Ovary (tissue), 9 donors: Measurements from ENCODE around the gene UBE2E1. TPM values are rescaled to one million over a fixed set of nuclear protein-coding genes. Genes with fewer than 3 reads are reported as not detected.

Experiments used
- DNase-seq, 5 donors: peaks; one replicate each; pipeline ENCODE4 v3.0.0-alpha.2; 2019 to 2020
- H3K27ac ChIP-seq, 2 donors: fragments of 200-600 bp; one replicate each; pipeline versions ENCODE4 v1.5.1 to v1.8.0; 2019 to 2022
- H3K27me3 ChIP-seq: fragments of 200-600 bp; one replicate; pipeline ENCODE4 v1.8.0; 2022
- H3K36me3 ChIP-seq: fragments of 200-600 bp; sonication (generic); one replicate; pipeline ENCODE4 v1.5.1; 2019
- H3K4me1 ChIP-seq: one replicate; pipeline ENCODE4 v1.8.1; 2013; ENCODE audit warnings: mild to moderate bottlenecking, moderate library complexity; ENCODE audit not compliant: insufficient read depth
- H3K4me3 ChIP-seq: fragments of 200-600 bp; sonication (generic); one replicate; pipeline ENCODE4 v1.5.1; 2017
- H3K9me3 ChIP-seq, 2 donors: fragments of 200-600 bp in 1 of 2; sonication (generic) in 1 of 2; one replicate each; pipeline versions ENCODE4 v1.5.1 to v1.8.1; 2013 to 2019; ENCODE audit warnings: mild to moderate bottlenecking in 1 of 2, moderate library complexity in 1 of 2
- EP300 ChIP-seq: sonication (generic); formaldehyde crosslinking; IDR thresholded peaks from one replicate; pipeline ENCODE4 v1.6.1; 2017; ENCODE audit warnings: antibody characterized with exemption
- POLR2A ChIP-seq: fragments of 450-650 bp; IDR thresholded peaks from one replicate; pipeline ENCODE4 v1.6.1; 2017; ENCODE audit warnings: antibody characterized with exemption, mild to moderate bottlenecking, moderate library complexity
- WGBS, 3 donors: extraction: QIAGEN DNeasy Blood & Tissue Kit in 1 of 3; methylation state at CpG; one replicate each; pipeline versions ENCODE4 v1.1.5 to v1.1.7; 2013 to 2017; 5-methylcytosine and 5-hydroxymethylcytosine counted together
- intact Hi-C, 4 donors: fragments of 100-400 bp; cut with DNase I; formaldehyde crosslinking; loops; one replicate each; pipeline versions ENCODE4 v1.11.0 to v1.15.1; 2022 to 2023
- polyA plus RNA-seq, 2 donors: library from polyadenylated mRNA; stranded (reverse); fragments of 200-250 nt in 1 of 2; fragments of 350-450 nt in 1 of 2; fragmentation: Illumina TruSeq in 1 of 2; extraction: RNeasy Lipid Tissue Mini Kit (QIAGEN cat#74804) in 1 of 2; gene quantifications; one replicate each; pipeline ENCODE4 v1.2.3, GENCODE V29; 2013 to 2014
- total RNA-seq, 7 donors: library from RNA; depleted of rRNA in 2 of 7; stranded (reverse); fragments of >200 nt in 2 of 7; fragmentation: NEBNext Ultra II Directional in 3 of 7; extraction: Animal tissue kit (Norgen Biotek cat#: 25700) in 3 of 7; gene quantifications; one replicate each; pipeline versions ENCODE4 v1.1.0 to v1.2.4, GENCODE V29; 2016 to 2023
- TF ChIP-seq, protein P1 (sequence below), 3 donors: fragments of 450-650 bp in 2 of 3; fragments of 200-600 bp in 1 of 3; IDR thresholded peaks; one replicate each; pipeline versions ENCODE4 v1.5.1 to v1.8.0; 2016 to 2022; ENCODE audit warnings: antibody characterized with exemption in 3 of 3, mild to moderate bottlenecking in 1 of 3
- donor health status: DM: no; HTN: no; CAD: no; lungs with moderate emphysema.
- donor health status: DM: no; HTN: no; CAD: no.
- donor health status: Bipolar disorder and iron deficiency.
- donor health status: DM: yes; HTN: yes; CAD: no.
- donor health status: DM: no; HTN: no; CAD: no.
- donor health status: DM: yes; HTN: yes; CAD: no.

UBE2E1 gene
- total and polyA plus RNA-seq, 9 donors, result 65.2 to 133 (median 76.7) TPM

DNA sequence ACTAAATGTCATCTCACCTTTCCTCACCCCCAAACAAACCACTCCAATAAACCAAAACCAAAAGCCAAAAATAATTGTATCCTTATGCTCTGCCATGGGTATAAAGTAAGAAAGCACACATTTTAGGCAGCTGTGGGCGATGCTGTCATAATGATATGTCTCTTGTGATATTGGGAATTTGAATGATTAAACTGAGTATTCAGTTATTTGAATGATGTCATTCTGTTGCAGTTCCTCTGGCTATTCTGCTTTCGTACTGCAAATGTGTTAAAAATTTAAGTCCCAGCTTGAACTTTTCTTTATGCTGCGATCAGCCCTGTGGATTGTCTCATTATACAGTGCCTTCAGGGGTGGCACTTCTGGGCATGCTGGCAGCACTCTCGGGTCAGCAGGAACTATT, 128.5 kb downstream of the UBE2E1 start:
- 67 to 87% (median 83%) methylated on average over 4 of the region's 4 CpGs for WGBS, 3 donors

DNA sequence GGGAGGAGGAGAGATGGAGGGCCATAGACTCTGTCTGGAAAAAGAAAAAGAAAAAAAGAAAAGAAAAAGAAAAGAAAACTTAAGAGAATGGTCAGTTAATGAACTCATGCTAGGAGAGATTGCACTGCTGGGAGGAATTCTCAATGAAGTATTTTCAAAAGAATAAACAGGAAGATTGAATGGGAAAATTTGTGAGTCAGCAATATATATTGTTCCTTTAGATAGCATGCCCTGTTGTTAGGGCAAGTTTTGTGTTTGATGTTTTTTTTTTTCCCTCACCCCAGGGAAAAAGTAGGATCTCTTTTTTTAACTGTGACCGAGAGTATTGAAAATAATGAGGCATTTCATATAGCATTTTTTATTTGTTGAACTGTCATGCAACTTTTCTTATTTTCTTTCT, 131.5 kb downstream of the UBE2E1 start:
- no peaks in the 10 kb centered on the region for H3K9me3 ChIP-seq

More for the DNA sequence above, 128.5 kb downstream of the UBE2E1 start:
- intact Hi-C loops, result no loop called here
- H3K4me1 ChIP-seq, result no peaks in the 10 kb centered on the region
- H3K27ac ChIP-seq, result no peak overlapping the region
- TF ChIP-seq, protein P1, sequence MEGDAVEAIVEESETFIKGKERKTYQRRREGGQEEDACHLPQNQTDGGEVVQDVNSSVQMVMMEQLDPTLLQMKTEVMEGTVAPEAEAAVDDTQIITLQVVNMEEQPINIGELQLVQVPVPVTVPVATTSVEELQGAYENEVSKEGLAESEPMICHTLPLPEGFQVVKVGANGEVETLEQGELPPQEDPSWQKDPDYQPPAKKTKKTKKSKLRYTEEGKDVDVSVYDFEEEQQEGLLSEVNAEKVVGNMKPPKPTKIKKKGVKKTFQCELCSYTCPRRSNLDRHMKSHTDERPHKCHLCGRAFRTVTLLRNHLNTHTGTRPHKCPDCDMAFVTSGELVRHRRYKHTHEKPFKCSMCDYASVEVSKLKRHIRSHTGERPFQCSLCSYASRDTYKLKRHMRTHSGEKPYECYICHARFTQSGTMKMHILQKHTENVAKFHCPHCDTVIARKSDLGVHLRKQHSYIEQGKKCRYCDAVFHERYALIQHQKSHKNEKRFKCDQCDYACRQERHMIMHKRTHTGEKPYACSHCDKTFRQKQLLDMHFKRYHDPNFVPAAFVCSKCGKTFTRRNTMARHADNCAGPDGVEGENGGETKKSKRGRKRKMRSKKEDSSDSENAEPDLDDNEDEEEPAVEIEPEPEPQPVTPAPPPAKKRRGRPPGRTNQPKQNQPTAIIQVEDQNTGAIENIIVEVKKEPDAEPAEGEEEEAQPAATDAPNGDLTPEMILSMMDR (IDR thresholded peaks at IDR 0.05), result no peak
- TF ChIP-seq EP300, result no peak
- TF ChIP-seq POLR2A, result no peak
- H3K4me3 ChIP-seq, result no peak overlapping the region
- no peaks in the 10 kb centered on the region for H3K36me3 ChIP-seq
- H3K9me3 ChIP-seq, result no peaks in the 10 kb centered on the region
- DNase-seq, result no peak
- H3K27me3 ChIP-seq, result no peaks in the 10 kb centered on the region

DNA sequence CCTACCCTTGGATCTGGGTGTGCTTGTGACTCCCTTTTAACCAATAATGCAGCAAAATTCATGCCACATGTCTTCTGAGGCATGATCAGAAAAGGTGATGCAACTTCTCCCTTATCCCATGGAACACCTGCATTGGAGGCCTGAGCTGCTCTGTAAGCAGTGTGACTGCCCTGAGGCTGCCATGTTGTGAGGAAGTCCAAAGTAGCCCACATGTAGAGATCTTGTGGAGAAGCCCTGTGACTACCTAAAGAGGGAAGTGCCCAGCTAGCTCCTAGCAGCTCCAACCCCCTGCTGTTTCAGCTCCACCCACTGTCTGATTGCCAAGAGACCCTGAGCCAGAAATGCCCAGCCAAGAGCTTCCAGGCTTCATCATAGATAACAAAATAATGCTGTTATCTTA, 132.9 kb downstream of the UBE2E1 start:
- TF ChIP-seq EP300, result no peak
- TF ChIP-seq POLR2A, result no peak
- TF ChIP-seq, protein P1 (IDR thresholded peaks at IDR 0.05), result no peak
- no peak for DNase-seq
- no peak overlapping the region for H3K4me3 ChIP-seq
- no peaks in the 10 kb centered on the region for H3K9me3 ChIP-seq
- H3K27ac ChIP-seq, result no peak overlapping the region
- intact Hi-C loops, result no loop called here
- no peaks in the 10 kb centered on the region for H3K36me3 ChIP-seq
- H3K4me1 ChIP-seq, result no peaks in the 10 kb centered on the region
- H3K27me3 ChIP-seq, result no peaks in the 10 kb centered on the region

More for the DNA sequence above, 131.5 kb downstream of the UBE2E1 start:
- no peak for DNase-seq
- Histone ChIP-seq H3K4me1 (no peaks in the 10 kb centered on the region), H3K36me3 (no peaks in the 10 kb centered on the region), H3K27ac (no peak overlapping the region), H3K4me3 (no peak overlapping the region), H3K27me3 (no peaks in the 10 kb centered on the region)
- intact Hi-C loops, result no loop called here
- 86 to 88% (median 88%) methylated on average over 1 of the region's 1 CpG for WGBS, 3 donors
- TF ChIP-seq POLR2A, result no peak
- TF ChIP-seq, protein P1 (IDR thresholded peaks at IDR 0.05), result no peak
- no peak for TF ChIP-seq EP300

DNA sequence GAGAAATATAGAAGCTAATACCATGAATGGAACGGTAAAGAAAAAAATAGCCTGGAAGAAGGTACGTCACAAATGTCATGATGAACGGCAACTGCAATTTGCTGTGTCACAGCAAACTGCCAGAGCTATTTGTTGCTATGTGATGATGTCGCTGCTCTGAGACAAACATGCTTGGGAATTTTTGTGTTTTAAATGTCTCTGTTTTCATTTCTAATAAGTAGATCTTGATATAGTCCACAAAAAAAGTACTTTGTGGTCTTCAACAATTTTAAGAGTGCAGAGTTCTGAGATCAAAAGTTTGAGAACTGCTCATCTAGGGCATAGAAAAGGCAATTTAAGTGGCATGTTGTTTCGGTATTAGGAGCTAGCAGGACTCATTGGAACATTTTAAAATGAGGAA, 135.0 kb downstream of the UBE2E1 start:
- Histone ChIP-seq H3K36me3 (no peaks in the 10 kb centered on the region), H3K27me3 (no peaks in the 10 kb centered on the region), H3K4me3 (no peak overlapping the region), H3K4me1 (peaks cover 1% of the 10 kb centered on the region), H3K9me3 (no peaks in the 10 kb centered on the region), H3K27ac (no peak overlapping the region)
- TF ChIP-seq, protein P1 (IDR thresholded peaks at IDR 0.05), result no peak
- no peak for TF ChIP-seq EP300
- no peak for TF ChIP-seq POLR2A
- DNase-seq, result no peak
- intact Hi-C loops, result no loop called here
- 74 to 84% (median 80%) methylated on average over 5 of the region's 5 CpGs for WGBS, 3 donors

Other genes starting within 250 kb of the UBE2E1 start
- gene NKIRAS1, start 111.0 kb downstream of the UBE2E1 start, total RNA-seq, result 10 to 100 TPM; 10.2 to 16.8 (median 13.4) TPM
- 10 to 100 TPM in 1 of 2 donors, 1 to 10 TPM in 1; 8.7 to 18.9 TPM for gene NKIRAS1, start 111.0 kb downstream of the UBE2E1 start, polyA plus RNA-seq
- 1,000 to 10,000 TPM; 3,013 to 4,925 (median 3,735) TPM for gene RPL15, start 111.2 kb downstream of the UBE2E1 start, total RNA-seq
- 1,000 to 10,000 TPM; 4,714 to 6,966 TPM for gene RPL15, start 111.2 kb downstream of the UBE2E1 start, polyA plus RNA-seq
- 10 to 100 TPM; 29.9 to 74.3 (median 37.2) TPM for gene NR1D2, start 139.3 kb downstream of the UBE2E1 start, total RNA-seq
- gene NR1D2, start 139.3 kb downstream of the UBE2E1 start, polyA plus RNA-seq, result 10 to 100 TPM; 26.9 to 33.3 TPM